Stimulated activated CD8-positive, alpha-beta memory T cell treated with anti-CD3 and anti-CD28 coated beads, Interleukin-7, amount 100 ng/mL, for 48 hours (primary cell): ENCODE data around the gene SYNE1.
"Not testable (repeated sequence)": the region's sequence is repeated elsewhere in the genome, so short reads cannot be mapped to it uniquely, and the experiment has no call there.

ENCODE experiments used
- DNase-seq, 2 donors: peaks; one replicate each; pipeline ENCODE4 v3.0.0-alpha.2; 2020; ENCODE audit warnings: low read depth in 1 of 2; ENCODE audit errors: extremely low read depth in 1 of 2

Gene SYNE1

DNA sequence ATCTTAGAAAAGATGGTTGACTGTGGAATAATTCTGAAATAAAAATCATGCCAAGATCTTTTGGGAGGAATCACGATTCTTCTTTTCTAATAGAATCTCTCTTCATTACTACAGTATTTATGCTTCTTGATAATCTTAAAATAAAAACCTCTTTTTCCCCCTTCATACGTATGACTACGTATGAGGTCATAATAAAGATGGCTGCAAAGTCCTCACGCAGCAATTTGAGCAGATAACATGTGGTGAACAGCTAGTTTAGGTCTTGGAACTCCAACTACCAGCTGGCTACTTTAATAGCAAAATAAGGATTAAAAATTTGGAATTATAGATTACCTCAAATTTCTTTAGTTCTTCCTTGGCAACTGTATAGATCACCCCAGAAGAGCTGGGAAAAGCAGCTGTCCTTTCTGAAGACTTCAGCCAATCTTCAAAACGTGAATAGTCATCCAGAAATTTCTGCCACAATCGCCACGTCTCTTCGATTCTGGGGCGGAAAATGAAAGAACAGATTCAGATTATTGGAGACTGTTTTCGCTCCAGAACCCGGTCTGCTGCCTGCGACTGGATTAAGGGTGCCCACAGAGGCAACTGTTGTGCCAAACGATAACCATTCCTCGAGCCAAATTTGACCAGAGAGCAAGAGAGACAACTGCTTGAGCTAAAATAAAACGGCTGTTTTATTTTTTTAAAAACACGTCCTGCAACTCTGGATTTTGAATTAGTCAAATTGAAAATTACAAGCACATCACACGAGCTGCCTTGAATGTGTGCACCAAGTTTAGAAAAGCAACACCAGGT, 482.4 kb downstream of the SYNE1 start:
- no peak for DNase-seq

DNA sequence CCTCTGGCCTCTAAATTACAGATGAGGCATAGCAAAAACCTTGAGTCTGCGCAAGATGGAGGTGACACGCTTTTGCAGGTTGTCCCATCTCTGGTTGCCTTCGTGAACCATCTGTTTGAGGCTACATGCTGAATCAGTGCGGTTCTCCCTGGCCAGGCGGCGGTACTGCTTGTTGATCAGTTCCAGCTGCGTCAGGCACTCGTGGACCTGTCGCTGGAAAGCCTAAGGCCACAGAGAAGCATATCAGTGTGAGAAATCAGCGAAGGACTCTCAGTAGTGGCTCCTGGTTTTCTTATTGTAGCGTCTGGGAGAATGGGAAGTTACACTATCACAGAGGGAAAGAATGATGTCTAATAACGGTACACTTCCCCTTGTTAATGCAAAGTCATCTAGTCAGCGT, 485.2 kb downstream of the SYNE1 start:
- no peak for DNase-seq

DNA sequence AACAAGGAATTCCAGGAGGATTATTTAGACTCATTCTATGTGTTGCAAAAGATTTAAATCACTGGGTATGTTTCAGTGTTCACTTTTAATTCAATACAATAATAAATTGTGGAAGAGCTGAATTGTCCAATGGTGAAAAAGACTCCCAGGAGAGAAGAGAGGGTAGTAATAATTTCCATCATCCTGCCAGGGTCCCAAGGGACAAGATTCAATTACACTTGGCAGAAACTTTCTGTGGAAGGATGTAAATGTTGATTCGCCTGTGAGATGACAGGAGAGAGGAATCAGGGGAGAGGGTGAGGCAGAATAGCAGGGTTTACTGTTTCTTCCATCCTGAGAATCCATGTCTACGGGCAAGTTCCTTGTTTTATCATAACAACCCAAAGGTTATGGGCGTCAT, 487.0 kb downstream of the SYNE1 start:
- DNase-seq = no peak

DNA sequence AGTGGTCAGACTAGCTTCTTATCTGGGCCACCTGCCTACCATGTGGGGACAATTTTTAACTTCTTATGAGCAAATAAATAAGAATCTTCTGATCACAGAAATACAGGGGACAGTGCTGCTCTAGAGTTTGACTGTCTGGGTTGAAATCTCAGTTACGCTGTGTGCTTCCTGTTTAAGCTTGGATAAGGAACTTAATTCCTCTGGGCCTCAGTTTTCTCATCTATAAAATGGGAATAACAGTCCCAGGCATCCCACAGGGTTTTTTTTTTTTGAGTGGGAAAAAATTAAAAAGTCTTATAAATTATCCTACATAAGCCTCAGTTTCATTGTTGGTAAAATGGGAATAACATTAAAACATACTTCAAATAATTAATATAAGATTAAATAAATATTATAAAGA, 488.8 kb downstream of the SYNE1 start:
- DNase-seq = no peak

DNA sequence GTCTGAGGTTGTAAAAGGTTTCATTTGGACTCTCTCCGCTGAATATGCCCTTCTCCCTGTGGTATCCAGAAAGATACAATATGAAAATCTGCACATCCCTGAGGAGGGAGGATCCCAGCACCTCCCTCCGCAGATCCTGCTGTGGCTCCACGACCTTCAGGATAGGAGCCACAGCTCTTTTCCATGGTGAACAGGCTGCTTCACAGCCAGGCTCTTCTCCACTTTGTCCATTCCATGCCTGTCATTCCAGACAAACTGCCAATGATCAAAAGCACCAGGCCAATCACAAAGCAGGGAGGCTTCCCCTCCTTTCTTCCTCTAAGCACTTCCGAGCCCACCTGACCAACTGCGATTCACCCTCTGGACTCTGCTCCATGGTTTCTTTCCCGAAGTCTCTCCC, 489.9 kb downstream of the SYNE1 start:
- DNase-seq = no peak

DNA sequence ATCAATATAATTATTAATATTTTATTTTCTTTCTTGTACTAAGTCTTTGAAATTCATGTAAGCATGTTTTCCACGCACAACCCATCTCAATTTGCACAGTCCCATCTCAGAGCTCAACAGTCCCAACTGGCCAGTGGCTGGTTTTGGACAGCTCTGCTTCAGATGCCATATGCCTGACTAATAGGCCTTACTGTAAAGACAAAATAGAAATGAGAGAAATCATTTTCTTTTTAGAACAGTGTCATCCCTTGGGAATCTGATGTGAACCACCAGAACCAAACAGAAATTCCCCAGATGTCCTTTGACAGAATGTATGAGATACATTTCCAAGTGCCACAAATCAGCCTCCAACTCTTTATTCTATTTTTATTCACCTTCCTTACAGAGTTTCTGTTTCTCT, 490.8 kb downstream of the SYNE1 start:
- no peak for DNase-seq

DNA sequence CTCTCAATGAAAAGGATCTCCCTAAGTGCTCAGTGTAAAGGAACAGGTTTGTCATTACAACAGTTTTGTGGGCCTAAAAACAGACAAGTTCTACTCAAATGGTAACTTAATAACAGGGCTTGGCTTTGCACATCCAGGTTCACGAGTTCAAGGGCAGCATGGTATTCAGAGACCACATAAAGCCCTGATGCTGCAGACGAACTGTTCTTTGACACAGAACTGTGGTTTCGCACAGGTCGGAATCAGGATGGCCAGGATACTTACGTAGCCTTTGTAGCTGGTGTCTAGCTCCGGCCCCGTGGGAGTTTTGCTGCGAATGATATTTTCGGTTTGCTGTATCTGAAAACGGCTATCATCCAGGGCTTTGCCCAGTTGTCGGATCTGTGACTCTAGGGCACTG, 493.8 kb downstream of the SYNE1 start:
- no peak for DNase-seq

DNA sequence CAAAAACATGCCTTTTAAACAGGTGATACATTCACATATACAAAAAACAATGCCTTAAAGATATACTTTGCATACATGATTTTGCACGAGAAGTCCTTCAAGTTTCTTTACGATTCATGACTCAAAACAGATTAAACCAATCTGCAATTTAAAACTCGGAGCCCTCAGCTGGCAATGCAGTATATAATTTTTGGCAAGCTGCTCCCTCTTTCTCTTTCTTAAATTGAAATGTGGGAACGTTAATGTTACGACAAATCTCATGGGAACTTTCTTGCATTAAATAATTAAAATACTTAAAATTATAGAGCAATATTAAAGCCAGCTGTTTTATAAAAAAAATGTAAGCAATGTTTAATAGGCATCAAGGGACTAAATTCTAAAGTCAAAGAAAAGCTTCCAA, 495.1 kb downstream of the SYNE1 start:
- DNase-seq = no peak

DNA sequence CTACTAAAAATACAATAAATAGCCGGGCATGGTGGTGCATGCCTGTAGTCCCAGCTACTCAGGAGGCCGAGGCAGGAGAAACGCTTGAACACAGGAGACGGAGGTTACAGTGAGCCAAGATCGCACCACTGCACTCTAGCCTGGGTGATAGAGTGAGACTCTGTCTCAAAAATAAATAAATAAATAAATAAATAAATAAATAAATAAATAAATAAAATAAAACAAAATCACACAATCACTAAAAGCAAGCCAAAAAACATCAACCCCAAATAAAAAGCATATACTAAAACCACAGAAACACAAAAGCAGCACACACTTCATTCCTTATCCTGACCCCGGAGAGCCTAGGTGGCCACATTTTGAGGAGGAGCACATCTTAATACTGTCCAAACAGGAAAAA, 498.8 kb downstream of the SYNE1 start:
- DNase-seq = not testable (repeated sequence)

DNA sequence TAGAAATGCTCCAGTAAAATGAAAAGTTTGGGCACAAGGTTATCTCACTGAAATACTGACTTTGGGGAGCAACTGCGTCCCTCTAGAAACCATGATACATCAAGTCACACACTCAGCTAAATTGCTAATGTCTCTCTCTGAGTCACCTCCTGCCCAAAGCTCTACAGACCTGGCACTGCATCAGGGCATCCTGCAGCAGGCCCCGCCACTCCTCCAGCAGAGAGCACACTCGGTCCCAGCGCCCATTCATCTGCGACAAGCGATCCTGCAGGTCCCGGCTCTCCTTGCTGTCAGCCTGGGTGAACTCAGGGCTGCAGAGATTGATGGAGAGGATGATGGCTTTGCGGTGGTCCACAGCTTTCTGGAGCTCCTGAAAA, 500.7 kb downstream of the SYNE1 start:
- DNase-seq = no peak

DNA sequence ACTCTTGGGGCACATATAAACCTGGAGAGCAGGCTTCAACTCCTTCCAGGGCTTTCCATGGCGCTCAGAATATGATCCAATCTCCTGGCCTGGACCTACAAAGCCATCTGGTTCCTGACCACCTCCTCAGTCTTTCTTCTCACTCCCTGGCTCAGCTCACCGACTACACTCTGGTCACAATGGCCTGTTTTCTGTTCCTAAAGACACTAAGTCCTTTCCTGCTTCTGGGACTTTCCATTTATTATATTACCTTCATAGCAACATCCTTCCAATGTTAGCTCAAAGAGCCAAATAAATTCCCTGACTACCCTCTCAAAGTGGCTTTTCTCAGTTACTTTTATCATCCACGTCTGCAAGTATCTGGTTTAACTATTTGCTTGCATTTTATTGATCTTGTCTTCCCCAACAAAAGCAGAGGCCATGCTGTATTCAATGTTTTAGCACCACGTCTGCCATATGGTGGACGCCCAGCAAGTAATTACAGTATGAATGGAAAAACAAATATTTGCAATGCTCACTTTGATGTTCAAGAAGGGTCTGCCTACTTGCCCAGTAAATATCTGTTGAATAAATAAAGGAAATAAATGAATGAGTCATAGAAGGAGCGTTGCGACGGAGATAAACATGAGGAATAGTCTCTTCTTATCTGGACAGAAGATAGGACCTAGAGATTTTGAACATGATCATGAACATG, 501.3 kb downstream of the SYNE1 start:
- DNase-seq = no peak

DNA sequence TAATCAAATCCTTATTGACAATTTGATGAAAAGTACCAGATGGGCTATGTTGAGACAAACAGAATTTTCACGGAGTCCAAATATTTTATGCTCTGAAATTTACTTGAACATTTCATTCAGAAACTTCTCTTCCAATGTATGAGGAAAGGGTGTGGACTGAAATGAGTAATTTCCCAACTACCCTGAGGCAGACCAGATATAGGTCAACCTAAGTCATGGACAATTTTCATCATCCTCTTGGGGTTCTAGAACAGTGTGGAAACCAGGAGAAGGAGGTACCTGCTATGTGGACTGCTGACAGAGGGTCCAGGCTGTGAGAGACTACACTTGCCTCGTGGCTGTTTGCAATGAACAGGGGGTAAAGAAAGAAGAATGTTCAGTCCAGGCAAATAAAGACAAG, 506.7 kb downstream of the SYNE1 start:
- no peak for DNase-seq

DNA sequence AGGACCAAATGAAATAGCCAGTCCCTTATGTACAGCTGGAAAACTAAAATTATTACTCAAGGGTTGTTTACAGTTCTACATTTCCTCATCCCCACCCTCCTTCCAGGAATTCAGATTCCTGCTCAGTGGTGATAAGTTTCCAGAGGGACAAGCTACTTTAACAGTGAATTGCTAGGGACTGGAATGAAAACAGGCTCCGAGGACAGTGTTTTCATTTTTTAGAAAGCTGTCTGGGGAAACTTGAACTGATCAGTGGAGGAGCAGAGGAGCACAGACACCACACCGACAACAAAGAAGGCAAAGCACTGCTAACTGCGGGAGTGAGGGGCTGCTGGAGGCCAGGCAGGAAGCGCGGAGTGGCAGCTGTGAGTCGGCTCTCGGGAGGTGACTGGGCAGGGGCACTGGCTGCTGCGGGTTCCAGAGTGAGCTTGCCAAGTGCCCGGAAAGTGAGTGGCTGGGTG, 507.4 kb downstream of the SYNE1 start:
- no peak for DNase-seq

DNA sequence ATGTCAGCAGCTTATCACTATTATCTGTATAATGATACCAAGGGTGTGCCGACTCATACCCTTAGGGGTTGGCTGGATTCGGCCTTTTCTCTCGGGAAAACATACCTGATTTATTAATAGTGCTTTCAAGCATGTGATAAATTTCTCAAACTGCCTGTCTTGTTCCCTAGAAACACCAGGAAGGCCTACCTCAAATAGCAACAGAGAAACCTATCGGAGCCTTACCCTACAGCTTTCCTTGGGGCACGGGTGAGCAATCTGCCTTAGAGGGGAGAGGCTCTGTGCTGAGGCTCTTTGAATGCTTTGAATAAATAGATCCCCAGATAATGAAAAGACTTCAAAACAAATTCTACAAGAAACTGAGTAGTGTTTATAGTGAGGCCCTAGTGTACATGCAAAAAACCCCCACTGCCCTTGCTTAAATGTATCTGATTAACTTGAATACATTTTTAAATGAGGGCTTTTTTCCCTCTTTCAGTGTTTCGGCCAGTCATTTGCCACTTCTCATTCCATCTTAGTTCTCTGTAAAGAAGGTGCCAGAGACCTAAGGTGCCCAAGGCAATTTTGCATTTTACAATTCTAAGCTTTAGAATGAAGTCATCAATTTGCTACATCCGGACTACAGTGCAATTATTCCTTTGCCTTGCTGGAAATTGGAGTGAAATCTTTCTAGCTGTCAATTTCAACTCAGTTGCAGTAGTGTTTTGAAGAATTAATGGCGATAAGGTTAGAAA, 509.6 kb downstream of the SYNE1 start:
- DNase-seq = no peak

DNA sequence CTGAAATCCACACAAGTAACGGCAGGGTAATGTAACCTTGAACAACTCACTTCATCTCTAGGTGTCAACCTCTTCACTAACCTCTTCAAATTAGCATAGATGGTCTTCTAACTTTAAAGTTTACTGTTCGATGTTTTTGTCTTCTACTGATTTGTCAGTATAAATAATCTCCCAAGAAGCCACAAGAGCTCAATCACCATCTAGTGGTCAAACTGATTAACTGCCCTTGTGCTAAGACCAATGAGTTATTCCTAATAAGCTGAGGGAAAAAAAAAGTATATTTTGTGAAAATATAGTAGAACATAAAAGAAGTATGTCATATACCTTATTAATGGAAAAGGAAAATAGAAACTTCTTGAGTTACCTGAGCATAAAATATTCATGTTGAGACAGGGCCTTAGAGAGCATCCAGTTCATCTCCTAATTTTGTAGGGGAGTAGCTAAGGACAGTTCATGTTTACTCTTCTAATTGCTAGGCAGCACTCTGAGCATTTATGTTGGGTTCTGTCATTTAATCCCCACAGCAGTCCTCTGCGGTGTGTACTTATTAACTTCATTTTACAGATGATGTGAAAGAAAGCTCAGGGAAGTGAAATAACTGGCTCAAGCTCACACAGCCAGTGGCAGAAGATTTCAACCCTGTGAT, 512.6 kb downstream of the SYNE1 start:
- no peak for DNase-seq

DNA sequence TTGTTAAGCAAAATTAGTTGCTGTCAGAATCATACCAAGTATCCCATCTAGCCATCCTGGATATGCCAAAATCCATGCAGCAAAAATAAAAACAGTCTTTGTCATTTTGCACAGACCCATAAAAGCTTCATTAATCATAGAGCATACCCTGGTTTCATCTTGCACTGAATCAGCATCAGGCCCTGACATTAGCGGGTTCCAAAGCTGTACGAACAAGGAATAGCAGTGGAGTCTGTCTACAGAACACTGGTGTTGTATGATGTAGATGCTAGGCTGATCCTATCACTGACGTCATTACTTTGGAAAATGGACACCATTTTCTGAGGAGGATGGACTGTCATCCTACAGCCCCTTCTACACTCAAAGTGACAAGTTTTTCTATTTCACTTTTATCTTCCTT, 514.1 kb downstream of the SYNE1 start:
- DNase-seq = no peak

DNA sequence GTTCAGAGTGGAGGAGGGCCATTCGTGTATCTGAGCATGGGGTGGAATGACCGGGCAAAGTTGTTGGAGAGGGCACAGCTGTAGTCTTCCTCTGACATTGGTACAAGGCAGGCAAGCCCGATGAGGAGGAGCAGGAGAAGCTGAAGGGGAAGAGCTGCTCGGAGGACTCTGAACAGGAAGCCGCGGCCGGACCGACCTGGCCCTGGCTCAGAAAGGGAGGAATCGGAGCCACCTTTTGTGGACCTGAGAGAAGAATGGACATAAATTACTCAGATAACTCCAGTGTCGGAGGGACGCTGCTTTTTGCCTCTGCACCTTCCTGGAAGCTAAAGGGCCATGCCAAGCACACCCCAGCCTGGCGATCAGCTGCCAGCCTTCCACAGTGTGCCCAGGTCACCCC, 514.7 kb downstream of the SYNE1 start:
- no peak for DNase-seq

DNA sequence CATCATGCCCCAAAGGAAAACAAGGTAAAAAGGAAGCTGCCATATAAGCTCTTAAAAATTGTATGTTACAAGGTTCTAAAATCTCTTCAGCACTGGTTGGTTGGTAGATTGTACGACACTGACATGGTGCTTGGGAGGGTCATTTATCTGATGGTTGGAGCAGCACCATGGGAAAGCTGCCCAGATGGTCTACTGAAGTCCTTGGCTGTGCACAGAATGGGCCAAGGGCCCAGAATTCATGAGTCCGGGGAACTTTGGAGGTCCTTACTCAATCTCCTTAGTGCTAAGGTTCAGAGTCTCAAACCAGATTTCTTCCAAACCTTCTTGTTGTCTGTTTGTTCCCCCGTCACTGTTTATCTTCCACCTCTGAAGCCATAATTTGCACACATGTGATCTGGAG, 515.3 kb downstream of the SYNE1 start:
- no peak for DNase-seq

DNA sequence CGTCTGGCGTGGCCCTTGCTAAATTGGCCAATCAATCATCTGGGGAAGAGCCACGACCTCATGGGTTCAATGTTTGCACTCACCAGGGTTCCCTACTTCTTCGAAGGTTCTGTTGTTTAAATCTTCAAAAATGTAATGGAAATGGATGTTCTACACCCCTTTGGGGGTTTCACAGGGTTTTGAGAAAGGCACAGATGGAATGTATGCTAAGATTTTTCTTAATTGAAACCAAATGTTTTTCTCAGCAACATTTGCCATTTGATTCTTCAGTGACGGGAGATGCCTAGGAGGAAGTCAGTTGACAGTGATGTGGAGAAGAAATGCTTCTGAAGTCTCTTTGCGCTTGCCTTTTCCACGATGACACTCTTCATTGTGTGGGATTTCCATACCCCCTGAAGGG, 517.3 kb downstream of the SYNE1 start:
- DNase-seq = no peak

DNA sequence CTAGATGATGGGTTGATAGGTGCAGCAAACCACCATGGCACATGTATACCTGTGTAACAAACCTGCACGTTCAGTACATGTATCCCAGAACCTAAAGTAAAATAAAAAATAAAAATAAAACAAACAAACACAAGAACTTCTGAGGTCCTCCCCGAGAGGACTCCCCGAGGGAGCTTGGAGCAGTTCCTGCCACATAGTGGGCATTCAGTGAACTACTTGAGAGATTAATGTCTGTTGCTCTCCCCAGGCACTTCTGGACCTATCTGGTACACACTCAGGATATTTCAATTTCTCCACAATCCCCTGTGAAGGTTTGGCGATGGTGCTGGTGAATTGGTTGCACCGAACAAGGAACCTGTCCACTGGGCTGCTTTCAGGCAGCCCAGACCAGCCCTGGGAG, 518.5 kb downstream of the SYNE1 start:
- no peak for DNase-seq

DNA sequence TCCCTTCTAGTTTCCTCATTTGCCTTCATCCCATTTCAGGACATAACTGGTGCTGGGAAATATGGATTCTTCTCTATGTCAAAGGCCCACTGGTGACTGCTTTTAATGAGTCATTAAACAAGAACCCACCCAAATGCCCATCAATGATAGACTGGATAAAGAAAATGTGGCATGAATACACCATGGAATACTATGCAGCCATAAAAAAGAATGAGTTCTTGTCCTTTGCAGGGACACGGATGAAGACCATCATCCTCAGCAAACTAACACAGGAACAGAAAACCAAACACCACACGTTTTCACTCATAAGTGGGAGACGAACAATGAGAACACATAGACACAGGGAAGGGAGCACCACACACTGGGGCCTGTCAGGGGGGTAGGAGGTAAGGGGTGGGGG, 518.9 kb downstream of the SYNE1 start:
- no peak for DNase-seq
